ENCODE data around the gene VSIG8. TPM values are rescaled to one million over a fixed set of nuclear protein-coding genes. Genes with fewer than 3 reads are reported as not detected.
A peak's percentile ranks its signal among the peaks of the same experiment; 100 is the strongest.

VSIG8 gene
- total and polyA plus RNA-seq, 12 donors, result 0.06 to 0.80 (median 0.17) TPM; not detected in 8

DNA sequence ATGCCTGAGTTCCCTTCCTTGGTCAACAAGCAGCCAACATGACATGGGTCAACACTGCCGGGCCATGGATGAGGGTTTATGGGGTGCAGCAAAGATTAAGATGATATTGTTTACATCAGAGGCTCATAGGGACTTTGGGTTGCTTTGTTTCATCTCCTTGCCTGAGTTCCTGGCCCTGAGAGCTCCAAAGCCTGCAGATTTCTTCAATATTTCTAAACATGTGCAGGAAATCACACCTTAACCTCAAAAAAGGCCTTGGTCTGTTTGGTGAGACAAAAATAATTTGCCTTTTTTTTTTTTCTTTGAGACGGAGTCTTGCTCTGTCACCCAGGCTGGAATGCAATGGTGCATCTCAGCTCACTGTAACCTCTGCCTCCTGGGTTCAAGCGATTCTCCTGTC is 34.9 kb downstream of the VSIG8 start:
- Histone ChIP-seq H3K9me3 (replicated peaks in 1 of 3) (no peaks in the 10 kb centered on the region), H3K27me3 (no peaks in the 10 kb centered on the region), H3K36me3 (replicated peaks in 1 of 2) (no peaks in the 10 kb centered on the region), H3K27ac (no peak overlapping the region), H3K4me3 (no peak overlapping the region), H3K4me1 (replicated peaks in 1 of 2) (peaks cover 0 to 9% of the 10 kb centered on the region in 2 donors)
- DNase-seq, result no peak
- intact Hi-C loops (cut with DNase I), result no loop called here
- WGBS, 4 donors, result 91 to 94% (median 93%) methylated on average over 3 of the region's 3 CpGs
- no peak for TF ChIP-seq POLR2A (IDR thresholded peaks at IDR 0.05)
- TF ChIP-seq, protein P1, sequence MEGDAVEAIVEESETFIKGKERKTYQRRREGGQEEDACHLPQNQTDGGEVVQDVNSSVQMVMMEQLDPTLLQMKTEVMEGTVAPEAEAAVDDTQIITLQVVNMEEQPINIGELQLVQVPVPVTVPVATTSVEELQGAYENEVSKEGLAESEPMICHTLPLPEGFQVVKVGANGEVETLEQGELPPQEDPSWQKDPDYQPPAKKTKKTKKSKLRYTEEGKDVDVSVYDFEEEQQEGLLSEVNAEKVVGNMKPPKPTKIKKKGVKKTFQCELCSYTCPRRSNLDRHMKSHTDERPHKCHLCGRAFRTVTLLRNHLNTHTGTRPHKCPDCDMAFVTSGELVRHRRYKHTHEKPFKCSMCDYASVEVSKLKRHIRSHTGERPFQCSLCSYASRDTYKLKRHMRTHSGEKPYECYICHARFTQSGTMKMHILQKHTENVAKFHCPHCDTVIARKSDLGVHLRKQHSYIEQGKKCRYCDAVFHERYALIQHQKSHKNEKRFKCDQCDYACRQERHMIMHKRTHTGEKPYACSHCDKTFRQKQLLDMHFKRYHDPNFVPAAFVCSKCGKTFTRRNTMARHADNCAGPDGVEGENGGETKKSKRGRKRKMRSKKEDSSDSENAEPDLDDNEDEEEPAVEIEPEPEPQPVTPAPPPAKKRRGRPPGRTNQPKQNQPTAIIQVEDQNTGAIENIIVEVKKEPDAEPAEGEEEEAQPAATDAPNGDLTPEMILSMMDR (IDR thresholded peaks at IDR 0.05), result no peak

DNA sequence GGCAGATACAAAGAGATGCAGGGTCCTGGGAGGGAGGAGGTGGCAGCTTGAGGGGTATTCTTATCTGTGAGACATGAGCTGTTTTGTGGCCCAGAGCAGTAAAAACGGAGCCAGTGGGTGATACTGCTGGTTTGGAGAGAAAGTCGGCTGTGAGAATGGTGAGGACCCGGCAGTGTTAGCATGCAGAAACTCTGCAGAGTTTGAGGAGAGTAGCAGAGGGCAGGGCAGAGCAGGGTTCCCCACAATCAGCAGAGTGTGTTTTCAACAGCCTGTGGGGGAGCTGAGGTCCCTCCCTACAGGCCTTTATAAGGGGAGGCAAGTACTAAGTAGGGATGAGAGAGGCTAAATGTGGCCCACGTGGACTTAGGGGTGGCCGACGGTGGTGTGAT is 35.4 kb downstream of the VSIG8 start:
- Histone ChIP-seq H3K9me3 (replicated peaks in 1 of 3) (no peaks in the 10 kb centered on the region), H3K4me3 (peak overlapping the region in 1 of 4 donors; percentile 22), H3K36me3 (replicated peaks in 1 of 2) (no peaks in the 10 kb centered on the region), H3K4me1 (replicated peaks in 1 of 2) (peaks cover 0 to 9% of the 10 kb centered on the region in 2 donors), H3K27ac (peak overlapping the region in 1 of 5 donors; percentile 64), H3K27me3 (no peaks in the 10 kb centered on the region)
- 73 to 89% (median 88%) methylated on average over 6 of the region's 6 CpGs for WGBS, 4 donors
- no peak for DNase-seq
- TF ChIP-seq POLR2A (IDR thresholded peaks at IDR 0.05), result no peak
- TF ChIP-seq, protein P1 (IDR thresholded peaks at IDR 0.05), result no peak
- intact Hi-C loops (cut with DNase I), result no loop called here

DNA sequence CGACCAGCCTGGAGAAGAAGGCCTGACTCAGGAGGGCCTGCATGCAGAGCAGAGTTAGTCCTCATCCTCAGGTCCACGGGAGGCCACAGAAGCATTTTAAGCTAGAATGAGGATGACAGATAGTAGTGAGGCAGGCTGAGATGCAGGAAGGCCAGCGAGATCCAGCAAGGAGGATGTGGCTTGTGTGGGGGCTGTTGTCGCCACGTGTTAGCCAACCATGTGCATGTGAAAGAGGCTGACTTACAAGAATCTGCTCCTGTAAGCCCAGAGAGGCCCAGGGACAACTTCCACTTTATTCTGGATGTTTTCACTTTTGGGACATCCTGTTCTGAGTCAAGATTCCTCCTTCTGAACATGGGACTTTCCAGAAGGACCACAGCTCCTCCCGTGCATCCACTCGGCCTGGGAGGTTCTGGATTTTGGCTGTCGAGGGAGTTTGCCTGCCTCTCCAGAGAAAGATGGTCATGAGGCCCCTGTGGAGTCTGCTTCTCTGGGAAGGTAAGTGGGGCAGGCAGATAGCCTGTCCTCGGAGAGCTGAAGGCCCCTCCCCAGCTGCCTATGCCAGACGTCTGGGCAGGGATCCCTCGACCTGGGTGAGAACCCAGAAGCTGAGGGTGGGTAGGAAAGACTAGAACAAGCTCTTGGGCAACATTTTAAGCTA is 35.9 kb downstream of the VSIG8 start, which contains the start of gene SLAMF8:
SLAMF8 (plus strand) TSS at position 433 of the 661 bp plus-strand sequence; CDS start at position 459, 26 bp downstream.
- peak in 5 of 7 donors; percentile 27 to 64 (median 40) for DNase-seq
- 71 to 79% (median 77%) methylated on average over 9 to 11 of the region's 11 CpGs for WGBS, 4 donors
- no peak for TF ChIP-seq POLR2A (IDR thresholded peaks at IDR 0.05)
- TF ChIP-seq, protein P1 (IDR thresholded peaks at IDR 0.05), result no peak
- H3K27ac ChIP-seq, result peak within 1 kb of the TSS in 1 of 5 donors; percentile 64
- H3K27me3 ChIP-seq, result no peaks in the 10 kb centered on the region
- H3K36me3 ChIP-seq (replicated peaks in 1 of 2), result no peaks in the 10 kb centered on the region
- peak within 1 kb of the TSS in 1 of 4 donors; percentile 22 for H3K4me3 ChIP-seq
- intact Hi-C loops (cut with DNase I), result no loop called here
- H3K9me3 ChIP-seq (replicated peaks in 1 of 3), result no peaks in the 10 kb centered on the region
- peaks cover 0 to 9% of the 10 kb centered on the region in 2 donors for H3K4me1 ChIP-seq (replicated peaks in 1 of 2)

- Histone ChIP-seq H3K27me3 (no peaks in the 10 kb centered on the region), H3K4me1 (replicated peaks in 1 of 2) (peaks cover 0 to 8% of the 10 kb centered on the region in 2 donors), H3K4me3 (no peak overlapping the region), H3K36me3 (replicated peaks in 1 of 2) (no peaks in the 10 kb centered on the region), H3K9me3 (replicated peaks in 1 of 3) (no peaks in the 10 kb centered on the region), H3K27ac (no peak overlapping the region)
- DNase-seq, result no peak
- WGBS, 4 donors, result 67 to 77% (median 70%) methylated on average over 3 of the region's 3 CpGs
- intact Hi-C loops (cut with DNase I), result no loop called here
- TF ChIP-seq, protein P1 (IDR thresholded peaks at IDR 0.05), result no peak
- no peak for TF ChIP-seq POLR2A (IDR thresholded peaks at IDR 0.05)
These were observed 36.9 kb downstream of the VSIG8 start for GRCh38 chr1:159825564-159825963.
